CD4-positive, alpha-beta memory T cell (primary cell): ENCODE results near the gene SETD1A. TPM values are rescaled to one million over a fixed set of nuclear protein-coding genes. Genes with fewer than 3 reads are reported as not detected.

Experiments used
- CTCF ChIA-PET: fragments of 350-600 bp; sonication (Branson Sonifier 250); formaldehyde crosslinking; loops from one replicate; lab custom pipeline; 2021; ENCODE audit warnings: inconsistent platforms; ENCODE audit not compliant: partially characterized antibody; lab: Charles Lee
- POLR2A ChIA-PET: fragments of 350-600 bp; sonication (Branson Sonifier 250); formaldehyde crosslinking; loops from one replicate; lab custom pipeline; 2021; ENCODE audit not compliant: partially characterized antibody; lab: Charles Lee
- DNase-seq, 5 donors: peaks; one replicate each; pipeline versions ENCODE4 v3.0.0 to v3.0.0-alpha.2; 2020 to 2022; ENCODE audit warnings: mixed read lengths in 1 of 5
- H3K27ac ChIP-seq: one replicate; pipeline ENCODE4 v1.7.0; 2013; ENCODE audit warnings: low read depth, low read length
- H3K27me3 ChIP-seq: 2 replicates; pipeline ENCODE4 v1.7.0; 2013; ENCODE audit warnings: mild to moderate bottlenecking, low read length, moderate library complexity; ENCODE audit not compliant: insufficient read depth
- H3K36me3 ChIP-seq: 2 replicates; pipeline ENCODE4 v1.7.0; 2013; ENCODE audit warnings: mild to moderate bottlenecking, low read length, moderate library complexity; ENCODE audit not compliant: insufficient read depth
- H3K4me1 ChIP-seq: 2 replicates; pipeline ENCODE4 v1.7.0; 2013; ENCODE audit warnings: mild to moderate bottlenecking, low read length, moderate library complexity; ENCODE audit not compliant: insufficient read depth
- H3K4me3 ChIP-seq, 2 donors: one replicate each; pipeline ENCODE4 v1.7.0; 2013; ENCODE audit warnings: low read length in 2 of 2, mild to moderate bottlenecking in 1 of 2
- H3K9me3 ChIP-seq, 2 donors: one replicate each; pipeline ENCODE4 v1.7.0; 2013; ENCODE audit warnings: low read length in 2 of 2, control low read depth in 1 of 2; ENCODE audit not compliant: control insufficient read depth in 1 of 2
- H3K27ac Mint-ChIP-seq, 7 donors: one replicate each; pipeline ENCODE4 v1.8.0; 2020 to 2021; ENCODE audit warnings: mixed read lengths in 7 of 7, mild to moderate bottlenecking in 6 of 7, inconsistent platforms in 3 of 7, moderate library complexity in 3 of 7
- H3K27me3 Mint-ChIP-seq, 2 donors: one replicate each; pipeline ENCODE4 v1.8.0; 2020 to 2021; ENCODE audit warnings: mixed read lengths in 2 of 2
- H3K36me3 Mint-ChIP-seq, 2 donors: one replicate each; pipeline ENCODE4 v1.8.0; 2020 to 2021; ENCODE audit warnings: mixed read lengths in 2 of 2, inconsistent platforms in 1 of 2, mild to moderate bottlenecking in 1 of 2
- H3K4me1 Mint-ChIP-seq, 4 donors: one replicate each; pipeline ENCODE4 v1.8.0; 2020 to 2021; ENCODE audit warnings: mixed read lengths in 4 of 4, mild to moderate bottlenecking in 1 of 4
- H3K4me3 Mint-ChIP-seq, 8 donors: one replicate each; pipeline ENCODE4 v1.8.0; 2020 to 2021; ENCODE audit warnings: mixed read lengths in 8 of 8, mild to moderate bottlenecking in 7 of 8, moderate library complexity in 6 of 8, inconsistent platforms in 3 of 8
- H3K9me3 Mint-ChIP-seq, 8 donors: one replicate each; pipeline ENCODE4 v1.8.0; 2020 to 2021; ENCODE audit warnings: mixed read lengths in 8 of 8, mild to moderate bottlenecking in 5 of 8, inconsistent platforms in 3 of 8, moderate library complexity in 1 of 8
- intact Hi-C: fragments of 100-400 bp; cut with micrococcal nuclease; formaldehyde crosslinking; loops from one replicate; pipeline ENCODE4 v1.15.1; 2023
- polyA plus RNA-seq, 2 donors: library from polyadenylated mRNA; unstranded; fragments of 300-500 nt; fragmentation: Illumina TruSeq; gene quantifications; one replicate each; pipeline ENCODE4 v1.2.3, GENCODE V29; 2021
- total RNA-seq, 2 experiments: library from RNA; stranded (reverse); gene quantifications; one replicate each; pipeline ENCODE4 v1.2.3, GENCODE V29; 2021

SETD1A gene
- total and polyA plus RNA-seq, 4 experiments from 2014 or later = 5.6 to 33.2 (median 32.1) TPM; not detected in 1

DNA sequence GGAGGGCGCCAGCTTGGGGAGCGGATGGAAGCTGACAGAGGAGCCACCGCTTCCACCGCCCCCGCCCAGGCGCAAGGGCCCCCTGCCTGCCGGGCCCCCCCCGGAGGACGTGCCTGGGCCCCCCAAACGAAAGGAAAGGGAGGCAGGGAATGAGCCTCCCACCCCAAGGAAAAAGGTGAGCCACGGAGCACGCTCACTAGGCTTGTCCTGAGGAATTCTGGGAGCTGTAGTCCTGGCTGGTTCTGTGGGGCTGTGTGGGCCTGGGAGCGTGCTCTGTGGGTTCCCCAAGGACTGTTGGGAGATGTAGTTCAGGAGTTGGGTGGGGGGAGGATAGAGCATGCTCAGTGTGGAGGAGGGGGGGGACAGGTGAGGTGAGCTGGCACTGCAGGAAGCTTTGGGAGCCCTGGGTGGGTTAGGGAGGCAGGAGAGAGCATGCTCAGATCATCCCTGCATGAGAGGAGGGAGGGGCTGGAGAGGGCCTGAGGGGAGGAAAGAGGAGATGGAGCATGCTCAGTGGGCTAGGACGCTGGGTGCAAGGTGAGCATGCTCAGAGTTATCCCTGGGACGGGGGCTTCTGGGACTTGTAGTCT lies 29.7 kb upstream of the SETD1A start:
- no peak overlapping the region for H3K4me3 ChIP-seq
- Mint-ChIP-seq H3K36me3 (peaks cover 11 to 23% of the 10 kb centered on the region in 2 donors), H3K27me3 (no peaks in the 10 kb centered on the region), H3K4me3 (no peak overlapping the region), H3K27ac (peak overlapping the region in 1 of 7 donors; percentile 22), H3K9me3 (peaks cover 0 to 2% (median 0%) of the 10 kb centered on the region in 8 donors), H3K4me1 (peaks cover 5 to 19% (median 12%) of the 10 kb centered on the region in 4 donors)
- peaks cover 9% of the 10 kb centered on the region for H3K4me1 ChIP-seq
- H3K36me3 ChIP-seq = peaks cover 13% of the 10 kb centered on the region
- H3K27me3 ChIP-seq = no peaks in the 10 kb centered on the region
- intact Hi-C loops = no loop called here
- H3K27ac ChIP-seq = no peak overlapping the region
- ChIA-PET CTCF (interaction anchor here (0.7 to 1.6 kb wide), 3 partner anchors 9 to 26 kb away, joined by 3 read pairs; no protein-coding TSS in a partner anchor), POLR2A (interaction anchor here (0.7 to 3.2 kb wide), 3 partner anchors 26 to 531 kb away, joined by 3 to 7 read pairs (median 3); partner anchors contain the start of genes ARMC5 and FBRS)
- peak in 3 of 5 donors; percentile 23 to 35 (median 31) for DNase-seq
- H3K9me3 ChIP-seq = no peaks in the 10 kb centered on the region

DNA sequence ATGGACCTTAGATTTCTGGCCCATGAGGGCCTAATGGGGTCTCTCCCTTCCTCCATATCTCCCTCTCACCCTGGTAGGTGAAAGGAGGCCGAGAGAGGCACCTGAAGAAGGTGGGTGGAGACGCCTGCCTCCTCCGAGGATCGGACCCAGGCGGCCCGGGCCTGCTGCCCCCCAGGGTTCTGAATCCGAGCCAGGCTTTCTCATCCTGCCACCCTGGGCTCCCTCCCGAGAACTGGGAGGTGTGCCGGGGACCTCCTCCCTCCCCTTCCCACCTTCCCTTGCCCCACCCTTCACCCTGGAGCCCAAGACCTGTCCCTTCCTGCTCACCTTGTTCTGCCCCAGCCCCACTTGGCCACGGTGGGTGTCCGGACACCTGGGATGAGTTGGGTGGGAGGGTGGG lies 29.2 kb upstream of the SETD1A start:
- Mint-ChIP-seq H3K9me3 (no peaks in the 10 kb centered on the region), H3K36me3 (peaks cover 11 to 19% of the 10 kb centered on the region in 2 donors), H3K4me3 (no peak overlapping the region), H3K4me1 (peaks cover 5 to 14% (median 11%) of the 10 kb centered on the region in 4 donors), H3K27me3 (no peaks in the 10 kb centered on the region), H3K27ac (no peak overlapping the region)
- H3K27ac ChIP-seq = no peak overlapping the region
- H3K9me3 ChIP-seq = no peaks in the 10 kb centered on the region
- peaks cover 13% of the 10 kb centered on the region for H3K36me3 ChIP-seq
- ChIA-PET POLR2A (interaction anchor here (0.7 to 3.2 kb wide), 3 partner anchors 26 to 531 kb away, joined by 3 to 7 read pairs (median 3); partner anchors contain the start of genes ARMC5 and FBRS), CTCF (interaction anchor here (0.7 to 1.6 kb wide), 3 partner anchors 8 to 26 kb away, joined by 3 read pairs; no protein-coding TSS in a partner anchor)
- peaks cover 9% of the 10 kb centered on the region for H3K4me1 ChIP-seq
- intact Hi-C loops = no loop called here
- no peaks in the 10 kb centered on the region for H3K27me3 ChIP-seq
- no peak overlapping the region for H3K4me3 ChIP-seq
- DNase-seq = no peak

DNA sequence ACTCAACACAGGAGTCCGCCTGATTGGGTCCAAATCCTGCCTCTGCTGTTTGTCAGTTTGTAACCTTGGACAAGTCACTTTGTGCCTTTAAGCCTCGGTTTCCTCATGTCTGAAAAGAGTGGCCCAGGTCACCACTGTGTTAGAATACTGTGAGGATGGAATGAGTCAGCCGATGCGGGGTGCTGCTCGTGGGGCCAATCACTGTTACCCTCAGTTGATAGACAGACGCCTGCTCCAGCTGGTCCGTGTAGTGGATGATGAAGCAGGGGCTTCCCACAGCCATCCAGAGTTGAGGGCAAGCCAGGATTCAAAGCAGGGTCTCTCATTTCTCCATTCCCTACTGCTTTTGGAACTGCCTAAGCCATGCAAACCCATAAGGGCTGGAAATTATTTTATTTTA lies 28.4 kb upstream of the SETD1A start:
- Histone ChIP-seq H3K9me3 (no peaks in the 10 kb centered on the region), H3K27me3 (no peaks in the 10 kb centered on the region), H3K36me3 (peaks cover 13% of the 10 kb centered on the region), H3K4me3 (no peak overlapping the region), H3K27ac (no peak overlapping the region), H3K4me1 (peaks cover 9% of the 10 kb centered on the region)
- Mint-ChIP-seq H3K4me3 (no peak overlapping the region), H3K9me3 (no peaks in the 10 kb centered on the region), H3K27ac (no peak overlapping the region), H3K4me1 (peaks cover 5 to 14% (median 11%) of the 10 kb centered on the region in 4 donors), H3K27me3 (no peaks in the 10 kb centered on the region), H3K36me3 (peaks cover 11 to 19% of the 10 kb centered on the region in 2 donors)
- intact Hi-C loops = no loop called here
- CTCF ChIA-PET = interaction anchor here (1.6 to 3.9 kb wide), 2 partner anchors 7 to 13 kb away, joined by 3 to 22 read pairs; no protein-coding TSS in a partner anchor
- POLR2A ChIA-PET = interaction anchor here (1.6 to 3.2 kb wide), 2 partner anchors 27 to 530 kb away, joined by 3 to 7 read pairs; partner anchors contain the start of gene ARMC5
- DNase-seq = no peak

DNA sequence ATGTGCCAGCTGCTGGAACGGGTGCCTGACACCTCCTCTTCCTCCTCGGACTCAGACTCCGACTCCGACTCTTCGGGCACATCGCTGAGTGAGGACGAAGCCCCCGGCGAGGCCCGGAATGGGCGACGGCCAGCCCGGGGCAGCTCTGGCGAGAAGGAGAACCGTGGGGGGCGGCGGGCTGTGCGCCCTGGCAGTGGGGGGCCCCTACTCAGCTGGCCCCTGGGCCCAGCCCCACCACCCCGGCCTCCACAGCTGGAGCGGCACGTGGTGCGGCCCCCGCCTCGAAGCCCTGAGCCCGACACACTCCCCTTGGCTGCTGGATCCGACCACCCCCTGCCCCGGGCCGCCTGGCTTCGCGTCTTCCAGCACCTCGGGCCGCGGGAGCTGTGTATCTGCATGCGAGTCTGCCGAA lies 27.4 kb upstream of the SETD1A start:
- no peak overlapping the region for H3K4me3 Mint-ChIP-seq
- no peak overlapping the region for H3K4me3 ChIP-seq
- no peak for DNase-seq
- no peaks in the 10 kb centered on the region for H3K27me3 Mint-ChIP-seq
- H3K27me3 ChIP-seq = no peaks in the 10 kb centered on the region
- intact Hi-C loops = no loop called here
- peaks cover 13% of the 10 kb centered on the region for H3K36me3 ChIP-seq
- H3K4me1 ChIP-seq = peaks cover 8% of the 10 kb centered on the region
- peaks cover 11 to 17% of the 10 kb centered on the region in 2 donors for H3K36me3 Mint-ChIP-seq
- ChIA-PET CTCF (interaction anchor here (3.9 kb wide), 1 partner anchor 12 kb away, joined by 22 read pairs; no protein-coding TSS in a partner anchor), POLR2A (interaction anchor here (1.0 kb wide), 1 partner anchor 14 kb away, joined by 3 read pairs; no protein-coding TSS in a partner anchor)
- no peak overlapping the region for H3K27ac Mint-ChIP-seq
- H3K9me3 Mint-ChIP-seq = no peaks in the 10 kb centered on the region
- H3K27ac ChIP-seq = no peak overlapping the region
- H3K4me1 Mint-ChIP-seq = peaks cover 11 to 16% (median 11%) of the 10 kb centered on the region in 4 donors
- H3K9me3 ChIP-seq = no peaks in the 10 kb centered on the region

DNA sequence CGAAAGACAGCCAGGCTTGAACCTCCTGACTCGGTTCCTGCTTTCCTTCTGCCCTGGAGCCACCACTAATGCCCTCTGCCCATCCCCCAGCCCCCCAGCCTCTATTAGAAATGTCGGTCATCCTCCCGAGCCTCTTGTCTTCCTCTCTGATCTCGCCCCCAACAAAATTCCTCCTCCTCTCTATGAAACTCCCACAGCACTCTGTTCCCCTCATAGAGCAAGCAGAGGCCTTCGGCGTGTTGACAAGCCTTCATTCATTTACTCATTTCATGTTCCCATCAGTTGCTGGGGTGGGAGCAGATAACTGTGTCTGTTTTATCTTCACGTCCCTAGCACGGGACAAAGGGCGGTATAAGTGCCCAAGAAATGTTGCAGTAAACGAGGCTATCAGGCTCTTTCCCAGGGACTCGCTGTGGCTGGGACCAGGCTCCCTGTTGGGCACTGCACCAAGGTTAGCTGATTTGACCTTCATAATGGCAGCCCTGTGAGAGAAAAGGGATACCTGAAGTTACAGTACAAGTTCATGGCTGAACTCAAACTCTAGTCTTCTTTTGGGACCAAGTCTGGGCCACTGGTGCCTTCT lies 26.4 kb upstream of the SETD1A start:
- H3K27me3 ChIP-seq = no peaks in the 10 kb centered on the region
- peaks cover 0 to 1% (median 0%) of the 10 kb centered on the region in 8 donors for H3K9me3 Mint-ChIP-seq
- ChIA-PET CTCF (interaction anchor here (1.0 to 3.9 kb wide), 2 partner anchors 11 to 23 kb away, joined by 3 to 22 read pairs; no protein-coding TSS in a partner anchor), POLR2A (interaction anchor here (1.5 kb wide), 1 partner anchor 19 kb away, joined by 4 read pairs; no protein-coding TSS in a partner anchor)
- no peak overlapping the region for H3K4me3 Mint-ChIP-seq
- intact Hi-C loops = no loop called here
- peaks cover 13% of the 10 kb centered on the region for H3K36me3 ChIP-seq
- no peak overlapping the region for H3K4me3 ChIP-seq
- peaks cover 8% of the 10 kb centered on the region for H3K4me1 ChIP-seq
- H3K27ac ChIP-seq = no peak overlapping the region
- peaks cover 11 to 19% of the 10 kb centered on the region in 2 donors for H3K36me3 Mint-ChIP-seq
- H3K4me1 Mint-ChIP-seq = peaks cover 8 to 13% (median 10%) of the 10 kb centered on the region in 4 donors
- no peaks in the 10 kb centered on the region for H3K27me3 Mint-ChIP-seq
- no peaks in the 10 kb centered on the region for H3K9me3 ChIP-seq
- H3K27ac Mint-ChIP-seq = peak overlapping the region in 1 of 7 donors; percentile 80
- no peak for DNase-seq

DNA sequence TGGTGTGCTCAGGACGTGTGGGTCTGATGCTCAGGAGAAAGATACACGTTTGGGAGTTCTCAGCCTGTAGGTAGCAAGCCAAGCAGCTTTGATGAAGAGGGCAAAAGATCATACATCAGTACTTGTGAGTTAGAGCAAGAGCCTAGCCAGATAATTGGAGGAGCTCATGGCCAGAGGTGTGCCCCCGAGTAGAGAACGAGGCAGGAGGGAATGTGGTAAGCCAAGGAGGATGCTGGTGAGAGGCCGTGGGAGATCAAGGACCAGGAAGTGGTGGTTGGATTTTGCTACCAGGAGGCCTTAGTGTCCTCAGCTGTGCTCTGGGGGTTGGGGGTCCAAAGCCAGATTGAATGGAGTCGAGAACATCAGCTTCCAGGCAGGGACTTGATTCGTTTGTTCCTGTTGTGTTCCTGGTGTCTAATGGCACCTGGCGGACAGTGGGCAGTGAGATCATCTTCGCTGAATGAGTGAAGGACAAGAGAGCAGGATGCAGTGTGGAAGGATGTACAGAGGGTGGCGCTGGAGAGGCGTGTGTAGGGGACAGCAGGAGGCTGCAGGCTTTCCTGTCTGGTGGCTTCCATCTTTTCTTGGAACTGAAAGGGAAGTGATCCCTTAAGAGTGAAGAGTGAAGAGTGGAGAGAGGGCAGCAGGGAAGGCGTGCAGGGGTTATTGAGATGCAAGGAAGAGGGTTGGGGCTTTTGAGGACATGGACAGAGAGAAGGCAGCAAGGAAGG lies 22.6 kb upstream of the SETD1A start:
- H3K4me1 Mint-ChIP-seq = peaks cover 11 to 21% (median 16%) of the 10 kb centered on the region in 4 donors
- intact Hi-C loops = no loop called here
- Histone ChIP-seq H3K36me3 (peaks cover 13% of the 10 kb centered on the region), H3K4me1 (peaks cover 8% of the 10 kb centered on the region), H3K27ac (no peak overlapping the region), H3K27me3 (no peaks in the 10 kb centered on the region), H3K9me3 (no peaks in the 10 kb centered on the region), H3K4me3 (no peak overlapping the region)
- peaks cover 11 to 22% of the 10 kb centered on the region in 2 donors for H3K36me3 Mint-ChIP-seq
- DNase-seq = no peak
- peak overlapping the region in 4 of 7 donors; percentile 19 to 62 (median 31) for H3K27ac Mint-ChIP-seq
- CTCF ChIA-PET = interaction anchor here (0.7 to 1.5 kb wide), 4 partner anchors 8 to 207 kb away, joined by 3 to 4 read pairs (median 4); no protein-coding TSS in a partner anchor
- H3K4me3 Mint-ChIP-seq = no peak overlapping the region
- POLR2A ChIA-PET = no interaction called here
- no peaks in the 10 kb centered on the region for H3K27me3 Mint-ChIP-seq
- peaks cover 0 to 1% (median 0%) of the 10 kb centered on the region in 8 donors for H3K9me3 Mint-ChIP-seq
